ENCODE data around the gene KCTD20.

The KCTD20 gene

DNA sequence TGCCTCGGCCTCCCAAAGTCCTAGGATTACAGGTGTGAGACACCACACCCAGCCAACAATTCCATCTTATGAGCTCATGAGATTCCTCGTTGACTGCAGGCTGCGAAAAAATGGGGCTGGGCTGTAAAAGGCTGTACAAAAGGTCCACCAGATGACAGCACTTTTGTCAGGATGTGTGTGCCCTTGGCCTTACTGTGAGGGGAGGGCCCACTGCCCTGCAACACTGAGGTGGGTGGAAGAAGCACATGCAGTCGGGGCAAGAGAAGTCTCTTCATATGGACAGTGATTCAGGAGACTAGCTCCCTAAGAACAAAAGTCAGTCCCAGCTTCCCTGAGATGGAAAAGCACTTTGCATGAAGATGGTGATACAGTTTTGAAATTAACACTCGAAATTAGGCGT is 50.5 kb downstream of the KCTD20 start:
- TF ChIP-seq, protein P1, sequence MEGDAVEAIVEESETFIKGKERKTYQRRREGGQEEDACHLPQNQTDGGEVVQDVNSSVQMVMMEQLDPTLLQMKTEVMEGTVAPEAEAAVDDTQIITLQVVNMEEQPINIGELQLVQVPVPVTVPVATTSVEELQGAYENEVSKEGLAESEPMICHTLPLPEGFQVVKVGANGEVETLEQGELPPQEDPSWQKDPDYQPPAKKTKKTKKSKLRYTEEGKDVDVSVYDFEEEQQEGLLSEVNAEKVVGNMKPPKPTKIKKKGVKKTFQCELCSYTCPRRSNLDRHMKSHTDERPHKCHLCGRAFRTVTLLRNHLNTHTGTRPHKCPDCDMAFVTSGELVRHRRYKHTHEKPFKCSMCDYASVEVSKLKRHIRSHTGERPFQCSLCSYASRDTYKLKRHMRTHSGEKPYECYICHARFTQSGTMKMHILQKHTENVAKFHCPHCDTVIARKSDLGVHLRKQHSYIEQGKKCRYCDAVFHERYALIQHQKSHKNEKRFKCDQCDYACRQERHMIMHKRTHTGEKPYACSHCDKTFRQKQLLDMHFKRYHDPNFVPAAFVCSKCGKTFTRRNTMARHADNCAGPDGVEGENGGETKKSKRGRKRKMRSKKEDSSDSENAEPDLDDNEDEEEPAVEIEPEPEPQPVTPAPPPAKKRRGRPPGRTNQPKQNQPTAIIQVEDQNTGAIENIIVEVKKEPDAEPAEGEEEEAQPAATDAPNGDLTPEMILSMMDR (IDR thresholded peaks at IDR 0.05; ENCODE audit: control insufficient read depth, extremely low read depth, insufficient read depth): no peak
- no peak for DNase-seq (ENCODE audit: low read depth)
- H3K4me3 ChIP-seq (ENCODE audit: low read depth, low read length): no peak overlapping the region

- no peak overlapping the region for H3K4me3 ChIP-seq (ENCODE audit: low read depth, low read length)
- TF ChIP-seq, protein P1 (IDR thresholded peaks at IDR 0.05; ENCODE audit: control insufficient read depth, extremely low read depth, insufficient read depth): no peak
- DNase-seq (ENCODE audit: low read depth): no peak
These were observed 51.1 kb downstream of the KCTD20 start for GRCh38 chr6:36493859-36494258.

- no peak for DNase-seq (ENCODE audit: low read depth)
- TF ChIP-seq, protein P1 (IDR thresholded peaks at IDR 0.05; ENCODE audit: control insufficient read depth, extremely low read depth, insufficient read depth): no peak
- H3K4me3 ChIP-seq (ENCODE audit: low read depth, low read length): no peak overlapping the region
These were observed 52.3 kb downstream of the KCTD20 start for GRCh38 chr6:36495086-36495485.

GRCh38 chr6:36499918-36500317 is 57.1 kb downstream of the KCTD20 start:
- TF ChIP-seq, protein P1 (IDR thresholded peaks at IDR 0.05; ENCODE audit: control insufficient read depth, extremely low read depth, insufficient read depth): no peak
- no peak for DNase-seq (ENCODE audit: low read depth)
- no peak overlapping the region for H3K4me3 ChIP-seq (ENCODE audit: low read depth, low read length)

DNA sequence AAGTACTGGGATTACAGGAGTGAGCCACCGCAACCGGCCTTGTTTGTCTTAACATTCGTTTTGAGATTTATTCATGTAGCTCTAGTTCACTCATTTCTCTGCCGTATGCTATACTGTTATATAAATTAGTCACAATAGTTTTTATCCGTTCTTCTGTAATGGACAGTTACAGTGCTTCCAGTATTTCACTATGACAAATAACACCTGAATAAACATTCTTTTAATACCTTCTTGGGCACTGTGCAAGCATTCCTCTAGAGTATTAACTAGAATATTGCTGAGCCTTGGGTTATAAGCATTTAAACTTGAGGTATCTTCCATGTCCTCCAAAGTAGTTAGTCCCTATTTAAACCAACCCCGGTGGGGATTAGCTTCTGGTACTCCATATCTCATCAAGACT is 58.9 kb downstream of the KCTD20 start:
- no peak for DNase-seq (ENCODE audit: low read depth)
- TF ChIP-seq, protein P1 (IDR thresholded peaks at IDR 0.05; ENCODE audit: control insufficient read depth, extremely low read depth, insufficient read depth): no peak
- H3K4me3 ChIP-seq (ENCODE audit: low read depth, low read length): no peak overlapping the region

DNA sequence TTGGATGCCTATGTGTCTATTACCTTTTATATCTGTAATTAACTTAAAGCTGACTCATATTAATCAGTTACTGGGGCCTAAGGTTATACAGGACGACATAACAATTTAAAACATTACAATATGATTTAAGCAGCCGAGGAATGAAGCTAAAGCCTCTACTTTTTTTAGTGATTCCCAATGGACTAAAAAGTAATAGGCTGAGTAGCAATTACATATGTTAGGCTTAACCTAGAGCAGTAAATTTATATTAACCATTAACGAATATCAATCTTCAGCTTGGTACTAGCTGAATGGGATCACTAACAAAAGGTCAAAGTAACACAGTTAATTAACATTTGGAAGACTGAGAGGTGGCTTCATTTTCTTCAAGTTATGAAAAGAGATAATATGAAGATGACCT is 61.4 kb downstream of the KCTD20 start:
- no peak overlapping the region for H3K4me3 ChIP-seq (ENCODE audit: low read depth, low read length)
- DNase-seq (ENCODE audit: low read depth): no peak
- TF ChIP-seq, protein P1 (IDR thresholded peaks at IDR 0.05; ENCODE audit: control insufficient read depth, extremely low read depth, insufficient read depth): no peak

DNA sequence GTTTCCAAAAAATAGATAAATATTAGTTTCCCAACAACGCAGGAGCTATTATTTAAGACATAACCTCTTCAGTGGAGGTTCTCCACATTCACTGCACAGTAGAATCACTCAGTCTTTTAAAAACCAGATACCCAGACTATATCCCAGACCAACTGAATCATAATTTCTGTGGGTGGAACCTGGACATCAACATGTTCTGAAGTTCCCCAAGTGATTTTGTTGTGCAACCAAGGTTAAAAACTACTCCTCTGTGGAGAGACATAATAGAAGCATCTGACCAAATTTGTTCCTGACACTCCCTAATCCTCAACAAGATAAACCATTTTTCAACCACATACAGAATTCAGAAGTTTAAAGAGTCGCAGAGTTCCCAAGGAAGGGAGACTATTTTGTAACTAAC is 62.2 kb downstream of the KCTD20 start:
- H3K4me3 ChIP-seq (ENCODE audit: low read depth, low read length): no peak overlapping the region
- TF ChIP-seq, protein P1 (IDR thresholded peaks at IDR 0.05; ENCODE audit: control insufficient read depth, extremely low read depth, insufficient read depth): no peak
- no peak for DNase-seq (ENCODE audit: low read depth)

Data from LNCaP clone FGC (cell line).